Stimulated activated CD4-positive, alpha-beta T cell treated with anti-CD3 and anti-CD28 coated beads, Interleukin-2, amount 100 ng/mL, for 4 hours (primary cell): ENCODE results near the gene FAM234A.
"Not testable (repeated sequence)": the region's sequence is repeated elsewhere in the genome, so short reads cannot be mapped to it uniquely, and the experiment has no call there.

Experiments
- DNase-seq: peaks from one replicate; pipeline ENCODE4 v3.0.0-alpha.2; 2020; ENCODE audit warnings: low read depth

Gene FAM234A

GRCh38 chr16:230949-231348, 3.7 kb upstream of the FAM234A start:
- DNase-seq, result no peak

GRCh38 chr16:239948-240277, 5.3 kb downstream of the FAM234A start:
- no peak for DNase-seq

- no peak for DNase-seq
These were observed 5.9 kb downstream of the FAM234A start for GRCh38 chr16:240559-240958.

- no peak for DNase-seq
These were observed 7.7 kb downstream of the FAM234A start for GRCh38 chr16:242281-242680.

GRCh38 chr16:243348-243747, 8.7 kb downstream of the FAM234A start:
- DNase-seq, result no peak

- DNase-seq, result no peak
These were observed 10.5 kb downstream of the FAM234A start for GRCh38 chr16:245105-245504.

DNA sequence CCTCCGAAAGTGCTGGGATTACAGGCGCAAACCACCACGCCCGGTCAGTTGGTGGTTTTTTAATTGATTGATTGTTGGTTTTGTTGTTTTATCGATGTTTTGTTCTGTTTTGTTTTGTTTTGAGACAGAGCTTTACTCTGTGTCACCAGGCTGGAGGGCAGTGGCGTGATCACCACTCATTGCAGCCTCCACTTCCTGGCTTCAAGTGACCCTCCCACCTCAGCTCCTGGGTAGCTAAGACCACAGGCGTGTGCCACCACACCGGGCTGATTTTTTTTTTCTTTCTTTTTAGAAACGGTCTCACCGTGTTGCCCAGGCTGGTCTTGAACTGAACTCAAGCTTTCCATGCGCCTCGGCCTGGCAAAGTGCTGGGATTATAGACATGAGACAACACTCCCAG, 12.4 kb downstream of the FAM234A start:
- no peak for DNase-seq

DNA sequence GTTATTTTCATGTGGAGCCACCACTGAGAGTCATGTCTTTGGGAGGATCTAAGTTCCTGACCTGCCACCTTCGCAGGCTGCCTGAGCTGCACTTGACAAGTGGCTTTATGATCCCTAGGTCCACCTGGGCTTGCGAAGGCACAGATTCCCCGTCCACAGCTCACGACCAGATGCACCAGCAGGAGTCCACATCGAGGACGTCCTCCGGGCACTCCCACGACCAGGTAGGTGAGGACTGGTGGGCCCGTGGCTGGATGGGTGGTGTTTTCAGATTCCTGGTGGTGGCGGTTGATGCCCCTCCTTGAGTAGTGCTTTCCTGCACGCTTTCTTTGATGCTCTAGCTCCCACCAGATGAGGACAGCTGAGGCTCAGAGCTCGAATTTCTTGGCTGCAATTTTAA, 14.8 kb downstream of the FAM234A start:
- DNase-seq, result no peak

DNA sequence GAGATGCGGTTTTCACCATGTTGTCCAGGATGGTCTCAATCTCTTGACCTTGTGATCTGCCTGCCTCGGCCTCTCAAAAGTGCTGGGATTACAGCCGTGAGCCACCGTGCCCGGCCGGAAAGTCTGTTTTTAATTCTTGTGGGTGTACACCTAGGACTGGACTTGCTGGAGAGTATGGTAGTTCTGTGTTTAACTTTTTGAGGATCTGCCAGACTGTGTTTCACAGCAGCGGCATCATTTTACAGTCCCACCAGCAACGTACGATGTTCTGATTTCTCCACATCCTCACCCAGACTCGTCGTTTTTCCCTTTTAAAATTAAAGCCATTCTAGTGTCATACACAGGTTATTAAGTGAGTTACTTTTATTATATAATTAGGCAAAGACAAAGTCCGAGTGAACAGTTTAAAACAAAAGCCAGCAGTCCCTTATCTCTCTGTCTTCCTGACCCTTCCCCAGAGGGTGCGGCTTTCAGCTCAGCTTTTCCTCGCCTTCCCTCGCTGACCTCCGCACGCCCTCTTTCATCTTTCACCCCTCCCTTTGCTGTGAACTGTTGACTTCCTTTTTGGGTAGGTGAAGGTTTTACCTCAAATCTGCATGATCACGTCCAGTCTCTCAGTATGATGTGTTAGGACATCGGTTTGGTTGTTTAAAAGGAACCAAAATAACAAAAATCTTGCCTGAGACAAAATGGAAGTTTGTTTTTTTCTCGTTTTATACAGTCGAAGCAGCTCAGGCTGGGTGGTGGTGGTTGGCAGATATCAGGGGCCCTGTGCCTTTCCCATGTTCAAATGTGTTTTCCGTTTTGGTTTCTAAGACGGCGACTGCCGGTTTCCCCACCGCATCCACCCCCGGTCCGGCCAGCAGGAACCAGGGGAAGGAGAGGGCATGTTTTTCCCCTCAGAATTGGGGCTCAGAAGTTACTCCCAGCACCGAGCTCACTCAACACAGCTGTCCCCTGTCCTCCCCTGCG, 18.0 kb downstream of the FAM234A start:
- DNase-seq, result no peak

DNA sequence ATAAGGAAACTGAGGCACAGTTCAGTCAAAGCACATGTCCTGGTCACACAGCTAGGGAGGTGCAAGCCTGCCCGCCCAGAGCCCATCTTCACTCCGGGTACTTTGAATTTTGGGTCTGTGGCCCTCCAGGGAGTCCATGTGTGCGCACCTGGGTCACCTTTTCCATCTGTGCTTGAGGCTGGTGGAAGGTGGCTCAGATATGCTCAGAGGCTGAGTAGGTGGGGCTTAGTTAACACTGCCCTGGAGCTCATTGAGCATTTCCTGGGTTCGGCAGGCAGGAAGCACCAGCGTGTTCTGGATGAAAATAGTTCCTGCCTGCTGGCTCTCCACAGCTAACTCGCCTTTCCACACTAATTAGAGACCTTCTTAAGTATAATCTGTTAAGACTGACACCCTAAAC, 19.2 kb downstream of the FAM234A start:
- no peak for DNase-seq

GRCh38 chr16:254461-254860, 19.8 kb downstream of the FAM234A start:
- DNase-seq, result no peak

- no peak for DNase-seq
These were observed 20.6 kb downstream of the FAM234A start for GRCh38 chr16:255183-255582.

DNA sequence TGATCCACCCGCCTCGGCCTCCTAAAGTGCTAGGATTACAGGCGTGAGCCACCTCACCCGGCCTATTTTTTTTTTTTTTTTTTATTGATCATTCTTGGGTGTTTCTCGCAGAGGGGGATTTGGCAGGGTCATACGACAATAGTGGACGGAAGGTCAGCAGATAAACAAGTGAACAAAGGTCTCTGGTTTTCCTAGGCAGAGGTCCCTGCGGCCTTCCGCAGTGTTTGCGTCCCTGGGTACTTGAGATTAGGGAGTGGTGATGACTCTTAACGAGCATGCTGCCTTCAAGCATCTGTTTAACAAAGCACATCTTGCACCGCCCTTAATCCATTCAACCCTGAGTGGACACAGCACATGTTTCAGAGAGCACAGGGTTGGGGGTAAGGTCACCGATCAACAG, 23.5 kb downstream of the FAM234A start:
- DNase-seq, result not testable (repeated sequence)

DNA sequence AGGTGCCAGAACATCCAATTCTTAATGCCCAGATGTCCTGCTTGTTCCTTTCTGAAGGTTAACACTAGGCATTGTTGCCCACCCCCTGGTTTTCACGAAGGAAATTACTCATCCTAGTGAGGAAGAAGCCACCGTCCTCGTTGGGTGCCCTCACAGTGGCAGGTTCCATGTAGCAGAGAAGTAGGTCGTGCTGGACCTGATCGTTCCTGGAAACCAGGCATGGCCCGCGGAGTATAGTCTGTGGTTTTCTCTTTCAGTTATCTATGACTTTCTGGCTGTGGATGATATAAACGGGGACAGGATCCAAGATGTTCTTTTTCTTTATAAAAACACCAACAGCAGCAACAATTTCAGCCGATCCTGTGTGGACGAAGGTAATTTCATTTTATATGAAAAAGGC, 24.6 kb downstream of the FAM234A start:
- no peak for DNase-seq

DNA sequence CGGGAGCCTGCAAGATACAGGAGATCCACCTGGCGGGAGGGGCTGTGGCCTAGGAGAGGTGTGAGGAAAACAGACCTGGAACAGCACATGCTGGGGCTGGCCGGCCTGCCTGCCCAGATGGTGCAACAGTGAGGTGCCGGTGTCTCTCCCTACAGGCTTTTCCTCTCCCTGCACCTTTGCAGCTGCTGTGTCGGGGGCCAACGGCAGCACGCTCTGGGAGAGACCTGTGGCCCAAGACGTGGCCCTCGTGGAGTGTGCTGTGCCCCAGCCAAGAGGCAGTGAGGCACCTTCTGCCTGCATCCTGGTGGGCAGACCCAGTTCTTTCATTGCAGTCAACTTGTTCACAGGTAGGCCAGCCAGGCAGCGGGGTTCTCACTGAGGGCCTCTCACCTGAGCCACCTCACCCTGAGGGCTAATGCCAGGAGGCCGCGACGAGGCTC, 25.2 kb downstream of the FAM234A start:
- DNase-seq, result no peak

GRCh38 chr16:260326-260725, 25.7 kb downstream of the FAM234A start:
- DNase-seq, result no peak

DNA sequence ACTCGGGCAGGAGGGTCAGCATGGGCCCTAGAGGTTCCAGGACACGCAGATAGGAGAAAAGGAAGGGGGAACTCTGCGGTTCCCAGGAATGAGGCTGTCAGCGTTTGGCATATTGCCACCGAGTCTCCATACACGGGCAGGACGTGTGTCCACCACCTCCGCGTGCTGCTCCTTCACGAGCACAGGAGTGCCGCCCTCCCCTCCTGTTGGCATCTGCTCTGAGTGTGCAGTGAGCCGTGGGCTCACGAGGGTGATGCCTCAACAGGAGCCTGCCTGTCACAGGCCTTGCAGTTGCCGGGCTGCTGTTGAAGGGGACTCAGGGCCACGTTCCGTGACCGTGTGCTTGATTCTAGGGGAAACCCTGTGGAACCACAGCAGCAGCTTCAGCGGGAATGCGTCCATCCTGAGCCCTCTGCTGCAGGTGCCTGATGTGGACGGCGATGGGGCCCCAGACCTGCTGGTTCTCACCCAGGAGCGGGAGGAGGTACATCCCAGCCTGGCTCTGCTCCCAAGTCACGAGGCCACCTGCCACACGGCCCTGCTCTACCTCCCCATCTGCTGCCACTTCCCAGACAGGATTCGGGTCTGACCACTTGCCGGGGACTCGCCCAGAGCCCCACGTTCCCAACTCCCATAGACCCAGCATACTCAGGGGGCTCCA, 26.5 kb downstream of the FAM234A start:
- DNase-seq, result no peak

DNA sequence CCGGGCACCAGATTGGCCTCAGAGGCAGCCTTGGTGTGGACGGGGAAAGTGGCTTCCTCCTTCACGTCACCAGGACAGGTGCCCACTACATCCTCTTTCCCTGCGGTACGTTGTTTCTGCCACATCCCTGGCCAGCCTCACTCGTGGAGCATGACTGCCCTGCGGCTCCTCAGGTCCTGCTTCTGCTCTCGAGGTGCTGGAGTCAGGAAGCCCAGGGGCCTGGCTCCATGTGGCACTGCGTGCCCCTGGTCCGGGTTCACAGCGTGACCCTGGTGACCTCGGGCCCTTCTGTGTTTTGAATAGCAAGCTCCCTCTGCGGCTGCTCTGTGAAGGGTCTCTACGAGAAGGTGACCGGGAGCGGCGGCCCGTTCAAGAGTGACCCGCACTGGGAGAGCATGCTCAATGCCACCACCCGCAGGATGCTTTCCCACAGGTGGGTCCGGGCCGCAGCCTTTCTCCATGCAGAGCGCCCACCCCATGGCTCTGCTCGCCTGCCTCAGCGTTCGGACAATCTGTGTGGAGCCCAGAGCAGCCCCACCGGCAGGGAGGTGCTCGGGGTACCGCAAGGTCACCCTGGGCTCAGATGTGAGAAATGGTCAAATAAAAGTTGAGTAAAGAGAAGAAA, 27.6 kb downstream of the FAM234A start:
- DNase-seq, result no peak

- DNase-seq, result no peak
These were observed 28.7 kb downstream of the FAM234A start for GRCh38 chr16:263182-263774.

- no peak for DNase-seq
These were observed 29.3 kb downstream of the FAM234A start for GRCh38 chr16:263944-264343.

- DNase-seq, result no peak
These were observed 29.9 kb downstream of the FAM234A start for GRCh38 chr16:264440-264951.

DNA sequence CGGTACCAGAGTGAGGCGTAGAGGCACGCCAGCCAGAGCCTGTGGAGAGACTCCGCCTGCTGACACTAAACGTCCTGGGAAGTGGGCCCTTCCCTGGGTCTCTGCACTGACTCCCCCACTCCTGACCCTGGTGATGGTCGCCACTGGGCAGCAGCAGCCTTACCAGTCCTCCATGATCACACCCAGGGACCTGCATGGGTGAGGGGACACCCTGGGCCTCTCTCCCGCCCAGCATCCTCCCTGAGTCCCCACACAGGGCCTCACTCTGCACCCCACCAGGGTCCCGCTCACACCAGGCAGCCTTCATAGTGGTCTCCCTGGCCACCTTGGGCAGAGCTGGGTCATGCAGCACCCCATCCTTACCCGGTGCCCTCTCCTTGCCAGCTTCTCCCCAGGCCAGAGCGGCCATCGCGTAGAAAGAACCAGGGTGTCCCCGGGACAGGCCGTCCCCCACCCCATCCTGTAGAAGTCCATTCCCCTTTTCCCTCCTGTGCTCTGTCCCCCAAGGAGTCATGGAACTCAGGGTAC, 30.4 kb downstream of the FAM234A start:
- no peak for DNase-seq
